Osteoblast (primary cell): Measurements from ENCODE around the gene ZNF497. TPM values are rescaled to one million over a fixed set of nuclear protein-coding genes. Genes with fewer than 3 reads are reported as not detected.

Experiments used
- DNase-seq: peaks from one replicate; pipeline ENCODE4 v3.0.0; 2011; ENCODE audit warnings: low spot score, mixed read lengths; ENCODE audit not compliant: insufficient read length; ENCODE audit errors: missing footprints
- H2AFZ ChIP-seq: 2 replicates; pipeline ENCODE4 v1.6.0; 2011; ENCODE audit warnings: mild to moderate bottlenecking, low read length
- H3K27ac ChIP-seq: 2 replicates; pipeline ENCODE4 v1.5.1; 2011; ENCODE audit warnings: mild to moderate bottlenecking, low read depth, low read length, moderate library complexity
- H3K27me3 ChIP-seq: 2 replicates; pipeline ENCODE4 v1.6.0; 2012; ENCODE audit warnings: mild to moderate bottlenecking, control low read depth, inconsistent platforms, low read length, moderate library complexity; ENCODE audit not compliant: insufficient read depth
- H3K36me3 ChIP-seq: 2 replicates; pipeline ENCODE4 v1.5.1; 2011; ENCODE audit warnings: mild to moderate bottlenecking, low read length, control low read depth, moderate library complexity; ENCODE audit not compliant: insufficient read depth
- H3K4me1 ChIP-seq: 2 replicates; pipeline ENCODE4 v1.5.1; 2011; ENCODE audit warnings: mild to moderate bottlenecking, low read length, control low read depth, moderate library complexity; ENCODE audit not compliant: insufficient read depth
- H3K4me2 ChIP-seq: 2 replicates; pipeline ENCODE4 v1.6.0; 2011; ENCODE audit warnings: mild to moderate bottlenecking, low read length; ENCODE audit not compliant: insufficient read depth
- H3K4me3 ChIP-seq: fragments of 200-600 bp; sonication (generic); 3 replicates; pipeline ENCODE4 v1.5.1; 2012; ENCODE audit warnings: mild to moderate bottlenecking, low read length, inconsistent platforms; ENCODE audit not compliant: insufficient read depth
- H3K79me2 ChIP-seq: 2 replicates; pipeline ENCODE4 v1.6.0; 2012; ENCODE audit warnings: mild to moderate bottlenecking, low read length, control low read depth, inconsistent platforms; ENCODE audit not compliant: insufficient read depth
- H3K9me3 ChIP-seq: 2 replicates; pipeline ENCODE4 v1.5.1; 2011; ENCODE audit warnings: low read depth, low read length, control low read depth
- H4K20me1 ChIP-seq: 2 replicates; pipeline ENCODE4 v1.6.0; 2012; ENCODE audit warnings: mild to moderate bottlenecking, low read length, control low read depth; ENCODE audit not compliant: insufficient read depth
- total RNA-seq: library from RNA; depleted of rRNA; stranded (reverse); fragments of >200 nt; gene quantifications from 2 replicates; pipeline ENCODE4 v1.2.3, GENCODE V29; 2012
- TF ChIP-seq, protein P1 (sequence below): IDR thresholded peaks from 2 replicates; pipeline ENCODE4 v1.5.1; 2011; ENCODE audit warnings: mild to moderate bottlenecking, low read depth, low read length, moderate library complexity; ENCODE audit errors: extremely low read depth

Gene ZNF497
- total RNA-seq, 1 donor = 1.4 TPM

DNA sequence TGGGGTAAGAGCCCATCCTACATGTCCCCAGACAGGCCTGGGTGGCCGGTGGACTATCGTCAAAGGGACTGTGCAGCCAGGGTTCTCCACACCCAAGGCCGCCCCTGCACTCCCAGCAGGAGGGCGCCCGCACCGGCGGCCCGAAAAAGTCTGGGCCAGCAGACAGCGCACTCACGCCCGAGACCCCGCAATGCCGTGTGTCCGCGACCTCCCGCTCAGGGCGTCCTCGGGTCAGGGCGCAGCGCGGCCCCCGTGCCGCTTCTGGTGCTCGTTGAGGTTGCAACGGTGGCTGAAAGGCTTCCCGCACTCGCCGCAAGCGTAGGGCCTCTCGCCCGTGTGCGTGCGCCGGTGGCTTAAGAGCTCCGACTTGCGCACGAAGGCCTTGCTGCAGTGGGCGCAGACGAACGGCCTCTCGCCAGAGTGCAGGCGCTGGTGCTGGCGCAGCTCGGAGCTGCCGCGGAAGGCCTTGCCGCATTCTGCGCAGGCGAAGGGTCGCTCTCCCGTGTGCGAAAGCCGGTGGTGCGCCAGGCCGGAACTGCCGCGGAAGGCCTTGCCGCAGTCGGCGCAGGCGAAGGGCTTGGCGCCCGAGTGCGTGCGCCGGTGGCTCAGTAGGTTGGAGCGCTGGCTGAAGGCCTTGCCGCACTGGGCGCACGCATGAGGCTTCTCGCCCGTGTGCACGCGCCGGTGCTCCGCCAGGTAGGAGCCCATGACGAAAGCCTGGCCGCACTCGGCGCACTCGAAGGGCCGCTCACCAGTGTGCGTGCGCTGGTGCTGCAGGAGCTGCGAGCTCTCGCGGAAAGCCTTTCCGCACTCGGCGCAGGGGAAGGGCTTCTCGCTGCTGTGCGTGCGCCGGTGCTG is 6.4 kb downstream of the ZNF497 start:
- no peak overlapping the region for H3K4me2 ChIP-seq
- peak; percentile 75 for DNase-seq
- H3K27ac ChIP-seq = no peak overlapping the region
- H3K36me3 ChIP-seq = no peaks in the 10 kb centered on the region
- no peaks in the 10 kb centered on the region for H4K20me1 ChIP-seq
- H3K4me1 ChIP-seq = no peaks in the 10 kb centered on the region
- no peak overlapping the region for H3K4me3 ChIP-seq
- TF ChIP-seq, protein P1, sequence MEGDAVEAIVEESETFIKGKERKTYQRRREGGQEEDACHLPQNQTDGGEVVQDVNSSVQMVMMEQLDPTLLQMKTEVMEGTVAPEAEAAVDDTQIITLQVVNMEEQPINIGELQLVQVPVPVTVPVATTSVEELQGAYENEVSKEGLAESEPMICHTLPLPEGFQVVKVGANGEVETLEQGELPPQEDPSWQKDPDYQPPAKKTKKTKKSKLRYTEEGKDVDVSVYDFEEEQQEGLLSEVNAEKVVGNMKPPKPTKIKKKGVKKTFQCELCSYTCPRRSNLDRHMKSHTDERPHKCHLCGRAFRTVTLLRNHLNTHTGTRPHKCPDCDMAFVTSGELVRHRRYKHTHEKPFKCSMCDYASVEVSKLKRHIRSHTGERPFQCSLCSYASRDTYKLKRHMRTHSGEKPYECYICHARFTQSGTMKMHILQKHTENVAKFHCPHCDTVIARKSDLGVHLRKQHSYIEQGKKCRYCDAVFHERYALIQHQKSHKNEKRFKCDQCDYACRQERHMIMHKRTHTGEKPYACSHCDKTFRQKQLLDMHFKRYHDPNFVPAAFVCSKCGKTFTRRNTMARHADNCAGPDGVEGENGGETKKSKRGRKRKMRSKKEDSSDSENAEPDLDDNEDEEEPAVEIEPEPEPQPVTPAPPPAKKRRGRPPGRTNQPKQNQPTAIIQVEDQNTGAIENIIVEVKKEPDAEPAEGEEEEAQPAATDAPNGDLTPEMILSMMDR = no peak
- H2AFZ ChIP-seq = no peak overlapping the region
- H3K9me3 ChIP-seq = no peaks in the 10 kb centered on the region
- peaks cover 19% of the 10 kb centered on the region for H3K27me3 ChIP-seq
- H3K79me2 ChIP-seq = no peaks in the 10 kb centered on the region

DNA sequence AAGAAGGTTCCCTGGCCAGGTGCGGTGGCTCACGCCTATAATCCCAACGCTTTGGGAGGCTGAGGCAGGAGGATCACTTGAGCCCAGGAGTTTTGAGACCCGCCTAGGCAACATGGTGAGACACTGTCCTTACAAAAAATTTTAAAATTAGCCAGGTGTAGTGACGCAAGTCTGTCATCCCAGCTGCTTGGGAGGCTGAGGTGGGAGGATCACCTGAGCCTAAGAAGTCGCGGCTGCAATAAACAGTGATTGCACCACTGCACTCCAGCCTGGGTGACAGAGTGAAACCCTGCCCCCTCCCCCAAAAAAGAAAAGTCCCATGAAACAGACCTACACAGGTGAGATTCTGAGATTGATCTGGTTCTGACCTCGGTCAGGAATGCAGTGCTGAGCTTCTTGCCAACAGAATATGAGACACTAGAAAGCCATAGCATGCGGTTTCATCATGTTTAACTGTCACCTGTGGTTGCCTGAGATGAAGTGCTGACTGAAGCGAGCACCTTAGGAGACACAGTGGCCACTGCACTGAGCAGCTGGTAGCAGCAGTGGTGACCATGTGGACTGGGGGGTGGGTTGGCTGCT is 7.2 kb downstream of the ZNF497 start:
- no peak overlapping the region for H3K4me3 ChIP-seq
- no peaks in the 10 kb centered on the region for H3K9me3 ChIP-seq

DNA sequence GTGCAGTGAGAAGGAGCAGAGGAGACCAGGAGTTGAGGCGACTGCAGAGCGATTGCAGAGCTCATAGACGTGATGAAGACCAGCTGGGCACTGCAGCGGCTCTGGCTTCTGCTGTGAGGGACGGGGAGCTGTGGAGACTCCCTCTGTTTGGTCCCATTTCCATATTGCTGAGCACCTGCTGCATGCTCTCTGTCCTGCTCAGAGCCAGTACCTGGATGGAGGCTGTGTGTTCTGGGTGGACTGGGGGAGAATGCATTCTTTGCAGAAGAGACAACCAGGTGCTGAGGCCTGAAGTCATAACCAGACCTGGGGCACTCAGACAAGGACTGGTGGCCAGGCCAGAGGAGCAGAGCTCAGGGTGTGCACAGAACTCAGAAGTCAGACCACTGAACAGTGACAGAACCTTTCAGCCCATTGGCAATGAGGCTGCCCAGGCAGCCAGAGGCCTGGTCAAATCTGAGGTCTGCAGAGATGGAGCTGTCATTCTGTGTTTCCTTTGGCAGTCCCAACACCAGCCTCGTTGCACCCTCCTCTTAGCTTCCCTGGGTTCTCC is 8.0 kb downstream of the ZNF497 start:
- H3K27me3 ChIP-seq = peaks cover 27% of the 10 kb centered on the region
- no peak overlapping the region for H3K4me3 ChIP-seq
- peak; percentile 92 for DNase-seq
- H2AFZ ChIP-seq = no peak overlapping the region
- no peak overlapping the region for H3K4me2 ChIP-seq
- no peaks in the 10 kb centered on the region for H3K36me3 ChIP-seq
- H3K4me1 ChIP-seq = no peaks in the 10 kb centered on the region
- TF ChIP-seq, protein P1 = no peak
- no peaks in the 10 kb centered on the region for H3K9me3 ChIP-seq
- H4K20me1 ChIP-seq = no peaks in the 10 kb centered on the region
- H3K79me2 ChIP-seq = no peaks in the 10 kb centered on the region
- H3K27ac ChIP-seq = no peak overlapping the region

More for the DNA sequence above, 7.2 kb downstream of the ZNF497 start:
- Histone ChIP-seq H4K20me1 (no peaks in the 10 kb centered on the region), H3K27me3 (peaks cover 21% of the 10 kb centered on the region), H3K36me3 (no peaks in the 10 kb centered on the region), H3K27ac (no peak overlapping the region), H2AFZ (no peak overlapping the region), H3K4me2 (no peak overlapping the region), H3K79me2 (no peaks in the 10 kb centered on the region), H3K4me1 (no peaks in the 10 kb centered on the region)
- TF ChIP-seq, protein P1 = no peak
- DNase-seq = peak; percentile 73
